ENCODE data around the gene TNIK. TPM values are rescaled to one million over a fixed set of nuclear protein-coding genes. Genes with fewer than 3 reads are reported as not detected.

The TNIK gene
- polyA plus RNA-seq, 1 of the 3 experiments (the other 2 are of a cell fraction): 19.4 TPM

GRCh38 chr3:171354049-171354705 lies 106.0 kb downstream of the TNIK start:
- TF ChIP-seq ZBTB33 (IDR thresholded peaks at IDR 0.05; ENCODE audit: borderline replicate concordance, low read depth): no peak
- no peak for TF ChIP-seq FOXM1 (IDR thresholded peaks at IDR 0.05; ENCODE audit: low read depth)
- no peak for TF ChIP-seq ELF1 (IDR thresholded peaks at IDR 0.05)
- no peak for TF ChIP-seq IRF3 (IDR thresholded peaks at IDR 0.05; ENCODE audit: low read depth, low read length)
- TF ChIP-seq NRF1 (IDR thresholded peaks at IDR 0.05; ENCODE audit: low read depth, low read length): no peak
- no peak for TF ChIP-seq RXRA (IDR thresholded peaks at IDR 0.05; ENCODE audit: borderline replicate concordance, low read depth)
- no peak for TF ChIP-seq MEF2A (IDR thresholded peaks at IDR 0.05; ENCODE audit: borderline replicate concordance, low read depth)
- TF ChIP-seq POLR2AphosphoS5 (IDR thresholded peaks at IDR 0.05; ENCODE audit: low read depth, low read length): no peak
- TF ChIP-seq TCF12 (IDR thresholded peaks at IDR 0.05): no peak
- no peak for TF ChIP-seq JUND (IDR thresholded peaks at IDR 0.05)
- no peak for TF ChIP-seq MXI1 (IDR thresholded peaks at IDR 0.05; ENCODE audit: low read depth, low read length)
- TF ChIP-seq YY1 (IDR thresholded peaks at IDR 0.05; ENCODE audit: low read depth): no peak
- TF ChIP-seq SMC3 (IDR thresholded peaks at IDR 0.05; ENCODE audit: low read depth, low read length): no peak
- no peak for TF ChIP-seq NFIC (IDR thresholded peaks at IDR 0.05; ENCODE audit: borderline replicate concordance)
- no peak for TF ChIP-seq TEAD4 (IDR thresholded peaks at IDR 0.05; ENCODE audit: borderline replicate concordance, insufficient read depth)
- no peak for TF ChIP-seq FOSL2 (IDR thresholded peaks at IDR 0.05; ENCODE audit: borderline replicate concordance, low read depth)
- no peak for TF ChIP-seq MAX (IDR thresholded peaks at IDR 0.05; ENCODE audit: low read depth)
- TF ChIP-seq SIN3A (IDR thresholded peaks at IDR 0.05; ENCODE audit: borderline replicate concordance, low read depth, low read length): no peak
- Histone ChIP-seq H3K4me1 (ENCODE audit: control insufficient read depth in 1 of 2, insufficient read depth in 2 of 2, low read depth in 1 of 2, low read length in 1 of 2) (peaks cover 6 to 23% of the 10 kb centered on the region in 2 experiments; a peak in 3 of 4 replicates), H3K9me3 (no peaks in the 10 kb centered on the region), H3K9ac (no peak overlapping the region), H3K27ac (ENCODE audit: low read depth in 2 of 2, low read length in 1 of 2) (peak overlapping the region in 1 of 2 experiments; percentile 90; a peak in 2 of 4 replicates), H3K9me2 (no peaks in the 10 kb centered on the region), H3K79me2 (ENCODE audit: insufficient read depth) (peaks cover 39% of the 10 kb centered on the region; the same call in 1 of the 2 replicates), H3K4me2 (no peak overlapping the region), H2AFZ (ENCODE audit: low read depth) (no peak overlapping the region), H3K27me3 (ENCODE audit: insufficient read depth) (no peaks in the 10 kb centered on the region), H3K4me3 (ENCODE audit: low read depth in 2 of 2, low read length in 1 of 2) (no peak overlapping the region), H3K36me3 (replicated peaks in 1 of 2; ENCODE audit: control insufficient read depth in 1 of 2, insufficient read depth in 2 of 2, low read length in 1 of 2) (no peaks in the 10 kb centered on the region), H4K20me1 (ENCODE audit: insufficient read depth) (no peaks in the 10 kb centered on the region), H3F3A (replicated peaks; ENCODE audit: insufficient read depth) (peaks cover 22% of the 10 kb centered on the region)
- 87% methylated on average over 5 of the region's 5 CpGs for WGBS (ENCODE audit: low lambda C conversion rate)
- CTCF ChIA-PET: interaction anchor here (1.2 kb wide), 1 partner anchor 9 kb away, joined by 5 read pairs; no protein-coding TSS in a partner anchor
- no peak for DNase-seq
- POLR2A ChIA-PET: no interaction called here
